GM23338 (cell line): ENCODE data around the gene GOSR2.

Experiments used
- EZH2 ChIP-seq: fragments of 200-600 bp; sonication (generic); IDR thresholded peaks from one replicate; pipeline ENCODE4 v1.8.0; 2017; ENCODE audit warnings: antibody characterized with exemption, mild to moderate bottlenecking, low read depth; ENCODE audit not compliant: unreplicated experiment
- EZH2phosphoT487 ChIP-seq: fragments of 200-600 bp; sonication (generic); IDR thresholded peaks from one replicate; pipeline ENCODE4 v1.8.1; 2018; ENCODE audit warnings: antibody characterized with exemption; ENCODE audit not compliant: unreplicated experiment
- POLR2AphosphoS5 ChIP-seq: IDR thresholded peaks from 2 replicates; pipeline ENCODE4 v1.6.1; 2016; ENCODE audit warnings: antibody characterized with exemption, low read depth
- TF ChIP-seq, protein P1 (sequence below), 2 experiments: fragments of 200-600 bp in 1 of 2; sonication (generic) in 1 of 2; conservative IDR thresholded peaks; 2 replicates each; pipeline versions ENCODE4 v1.5.1 to v1.6.1; 2016 to 2017; ENCODE audit warnings: antibody characterized with exemption in 2 of 2, low read depth in 2 of 2, mild to moderate bottlenecking in 2 of 2, moderate library complexity in 1 of 2

DNA sequence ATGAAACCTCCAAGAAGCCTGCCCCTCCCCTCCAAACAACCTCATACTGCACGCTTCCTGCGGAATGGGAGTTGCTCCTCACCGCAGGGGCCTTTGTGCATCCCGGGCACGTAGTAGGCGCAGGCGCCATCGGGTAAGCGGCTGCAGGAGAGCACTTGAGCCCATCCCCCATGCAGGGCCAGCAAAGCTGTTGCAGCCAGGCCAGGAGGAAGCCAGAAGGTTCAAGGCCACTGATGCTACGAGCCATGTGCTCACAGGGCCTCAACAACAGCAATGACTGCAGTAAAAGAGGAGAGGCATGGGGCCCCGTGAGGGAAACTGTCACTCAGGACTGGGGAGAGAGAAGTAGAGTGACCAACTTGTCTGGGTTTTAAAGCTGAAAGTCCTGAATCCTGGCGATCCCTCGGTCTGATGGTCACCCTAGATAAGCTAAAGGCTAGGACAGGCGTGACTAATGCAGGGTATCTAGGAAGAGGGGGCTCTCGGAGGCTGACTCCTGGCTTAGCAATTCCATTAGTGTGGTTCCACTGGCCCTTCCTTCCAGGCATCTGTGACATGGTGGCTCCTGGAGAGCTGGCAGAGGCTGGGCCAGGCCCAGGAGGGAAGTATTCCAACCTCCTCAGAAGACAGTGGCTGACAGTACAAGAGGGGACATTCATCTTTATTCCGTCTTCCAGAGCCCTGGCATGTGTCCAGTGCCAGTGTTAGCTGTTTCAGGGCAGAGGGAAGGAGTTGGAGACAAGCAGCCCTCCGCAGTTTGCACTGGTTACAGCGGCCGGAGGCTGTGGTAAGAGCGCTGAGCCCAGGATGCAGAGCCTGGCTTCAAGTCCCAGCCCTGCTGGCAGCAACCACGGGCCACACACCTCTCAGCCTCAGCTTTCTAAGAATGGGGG is 20.8 kb downstream of the GOSR2 start:
- 0 out of 2 replicates have a peak, but pooled peaks have one; percentile 37 for TF ChIP-seq POLR2AphosphoS5
- TF ChIP-seq, protein P1, sequence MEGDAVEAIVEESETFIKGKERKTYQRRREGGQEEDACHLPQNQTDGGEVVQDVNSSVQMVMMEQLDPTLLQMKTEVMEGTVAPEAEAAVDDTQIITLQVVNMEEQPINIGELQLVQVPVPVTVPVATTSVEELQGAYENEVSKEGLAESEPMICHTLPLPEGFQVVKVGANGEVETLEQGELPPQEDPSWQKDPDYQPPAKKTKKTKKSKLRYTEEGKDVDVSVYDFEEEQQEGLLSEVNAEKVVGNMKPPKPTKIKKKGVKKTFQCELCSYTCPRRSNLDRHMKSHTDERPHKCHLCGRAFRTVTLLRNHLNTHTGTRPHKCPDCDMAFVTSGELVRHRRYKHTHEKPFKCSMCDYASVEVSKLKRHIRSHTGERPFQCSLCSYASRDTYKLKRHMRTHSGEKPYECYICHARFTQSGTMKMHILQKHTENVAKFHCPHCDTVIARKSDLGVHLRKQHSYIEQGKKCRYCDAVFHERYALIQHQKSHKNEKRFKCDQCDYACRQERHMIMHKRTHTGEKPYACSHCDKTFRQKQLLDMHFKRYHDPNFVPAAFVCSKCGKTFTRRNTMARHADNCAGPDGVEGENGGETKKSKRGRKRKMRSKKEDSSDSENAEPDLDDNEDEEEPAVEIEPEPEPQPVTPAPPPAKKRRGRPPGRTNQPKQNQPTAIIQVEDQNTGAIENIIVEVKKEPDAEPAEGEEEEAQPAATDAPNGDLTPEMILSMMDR (conservative IDR thresholded peaks at IDR 0.05; ENCODE audit: low read depth in 2 of 2) = no peak
- TF ChIP-seq EZH2 = no peak
- no peak for TF ChIP-seq EZH2phosphoT487
